ENCODE measurements around the gene PCLO.

PCLO gene

GRCh38 chr7:82810558-82811259, 352.0 kb downstream of the PCLO start:
- DNase-seq: peak; percentile 48

DNA sequence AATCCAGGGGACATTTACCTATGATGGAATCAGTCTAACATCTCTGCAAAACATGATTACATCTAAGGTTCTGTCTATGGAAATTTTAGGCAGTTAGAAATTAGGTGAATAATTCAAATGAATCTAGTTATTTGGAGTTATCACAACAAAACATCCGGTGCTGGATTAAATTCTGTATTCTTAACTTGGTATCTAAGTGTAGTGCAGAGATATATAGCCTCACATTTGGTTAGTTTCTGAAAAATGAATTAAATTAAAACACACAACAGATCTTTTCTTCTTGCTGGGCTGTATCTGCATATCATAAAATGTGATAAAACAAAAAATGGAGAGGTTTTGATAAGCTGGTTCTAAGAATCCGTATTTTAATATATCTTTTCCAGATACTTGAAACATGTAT, 354.1 kb downstream of the PCLO start:
- DNase-seq: no peak

DNA sequence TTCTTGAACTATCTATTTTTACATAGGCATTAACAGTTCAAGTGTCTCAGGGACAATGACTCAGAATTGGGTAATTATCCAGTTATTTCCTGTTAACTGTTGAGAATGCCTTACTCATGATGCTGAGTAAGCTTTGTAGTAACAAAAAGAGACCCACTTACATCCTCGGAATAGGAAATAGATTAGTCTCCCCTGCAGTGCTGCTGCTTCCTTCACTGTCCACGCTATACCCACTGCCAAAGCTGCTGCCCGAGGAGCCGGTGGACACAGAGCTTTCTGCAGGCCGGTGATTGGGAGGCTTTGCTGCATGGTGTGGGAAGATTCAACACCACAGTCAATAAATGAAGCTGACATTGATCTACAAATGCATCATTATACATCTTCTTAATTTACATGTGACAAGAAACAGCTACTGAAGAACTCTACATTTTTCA, 357.1 kb downstream of the PCLO start:
- no peak for DNase-seq

GRCh38 chr7:82803411-82803810, 359.3 kb downstream of the PCLO start:
- no peak for DNase-seq

- no peak for DNase-seq
These were observed 372.6 kb downstream of the PCLO start for GRCh38 chr7:82789883-82790609.

GRCh38 chr7:82778021-82778420, 384.7 kb downstream of the PCLO start:
- no peak for DNase-seq

DNA sequence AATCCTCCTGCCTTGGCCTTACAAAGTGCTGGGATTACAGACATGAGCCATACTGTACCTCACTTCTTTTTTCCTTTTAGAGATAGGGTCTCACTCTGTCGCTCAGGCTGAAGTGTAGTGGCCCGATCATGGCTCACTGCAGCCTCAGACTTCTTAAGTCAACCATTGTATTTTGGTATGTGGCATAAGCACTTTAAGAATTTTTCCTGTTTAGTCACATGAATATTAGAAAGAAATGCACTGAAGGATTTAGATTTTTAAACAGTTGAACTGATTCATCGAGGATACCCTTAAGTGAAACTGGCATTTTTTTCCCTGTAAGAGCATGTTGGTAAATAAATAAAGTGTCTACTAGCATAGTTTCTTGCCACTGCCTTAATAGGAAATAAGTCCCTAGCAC, 399.8 kb downstream of the PCLO start:
- DNase-seq: no peak

- DNase-seq: no peak
These were observed 401.9 kb downstream of the PCLO start for GRCh38 chr7:82760831-82761230.

GRCh38 chr7:82760074-82760473, 402.6 kb downstream of the PCLO start:
- DNase-seq: peak; percentile 2

- DNase-seq: no peak
These were observed 406.8 kb downstream of the PCLO start for GRCh38 chr7:82755705-82756551.

GRCh38 chr7:82750007-82750406, 412.7 kb downstream of the PCLO start:
- no peak for DNase-seq

DNA sequence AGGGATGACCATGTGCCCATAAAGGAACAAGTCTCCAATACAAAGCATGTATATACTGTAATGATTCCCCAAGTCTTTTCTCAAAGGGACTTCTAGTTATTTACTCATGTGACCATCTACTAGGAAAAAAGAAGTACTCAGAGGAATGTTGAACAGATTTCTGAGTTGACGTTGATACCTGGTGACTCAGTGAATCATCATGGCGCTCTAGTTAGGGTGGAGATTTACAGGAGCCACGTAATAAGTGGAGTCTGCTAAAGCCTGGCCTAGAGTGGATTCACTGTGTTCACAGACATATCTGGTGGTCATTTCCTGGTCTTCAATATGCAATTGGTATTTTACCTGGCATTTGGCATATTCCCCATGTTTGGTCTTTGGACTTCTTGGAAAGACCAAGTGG, 416.9 kb downstream of the PCLO start:
- DNase-seq: no peak

GRCh38 chr7:82745117-82745516, 417.6 kb downstream of the PCLO start:
- no peak for DNase-seq

GRCh38 chr7:82742163-82742562, 420.5 kb downstream of the PCLO start:
- DNase-seq: no peak

DNA sequence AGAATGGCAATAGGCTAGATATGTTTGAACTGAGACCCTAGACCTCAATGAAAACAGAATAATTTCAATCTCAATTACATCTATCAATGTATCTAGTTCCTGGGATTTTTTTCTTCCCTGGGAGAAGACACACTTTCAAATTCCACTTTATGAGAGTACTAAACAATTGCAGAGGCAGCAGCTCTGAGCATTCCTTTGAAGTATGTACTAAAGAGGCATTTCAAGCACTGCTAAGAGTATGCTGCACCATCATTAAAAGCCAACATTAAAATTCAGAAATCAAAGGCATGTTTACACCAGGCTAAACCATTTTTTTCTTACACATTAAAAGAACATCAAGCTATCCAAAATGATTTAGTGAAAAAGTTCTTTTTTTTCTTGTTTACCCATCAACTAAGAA, 421.2 kb downstream of the PCLO start:
- no peak for DNase-seq

DNA sequence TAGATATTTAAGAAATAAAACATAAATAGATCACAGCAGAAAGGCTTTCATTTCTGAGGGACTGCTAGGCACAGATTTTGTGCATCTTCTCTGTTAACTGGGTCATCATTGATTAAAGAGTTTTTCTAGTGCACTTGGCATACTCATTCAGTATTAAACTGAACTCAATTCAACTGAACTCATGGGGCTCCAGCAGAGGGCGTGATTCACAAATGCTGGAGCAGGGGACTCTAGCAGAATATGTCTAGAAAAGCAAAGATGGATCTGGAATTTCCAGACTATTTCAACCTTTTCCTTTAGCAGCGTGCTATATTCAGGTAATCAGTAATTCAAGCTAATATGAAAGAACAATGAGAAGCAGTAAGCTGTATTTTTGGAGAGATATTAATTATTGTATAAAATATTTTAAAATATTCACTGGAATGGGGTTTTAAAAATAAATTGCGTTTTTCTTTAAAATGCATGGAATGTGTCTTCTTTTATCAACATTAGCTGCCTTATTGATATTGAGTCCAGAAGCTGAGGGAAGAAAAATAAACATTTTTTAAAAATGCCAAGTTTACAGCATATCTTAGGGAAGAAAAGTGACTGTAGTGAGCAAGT, 422.3 kb downstream of the PCLO start:
- peak; percentile 57 for DNase-seq

DNA sequence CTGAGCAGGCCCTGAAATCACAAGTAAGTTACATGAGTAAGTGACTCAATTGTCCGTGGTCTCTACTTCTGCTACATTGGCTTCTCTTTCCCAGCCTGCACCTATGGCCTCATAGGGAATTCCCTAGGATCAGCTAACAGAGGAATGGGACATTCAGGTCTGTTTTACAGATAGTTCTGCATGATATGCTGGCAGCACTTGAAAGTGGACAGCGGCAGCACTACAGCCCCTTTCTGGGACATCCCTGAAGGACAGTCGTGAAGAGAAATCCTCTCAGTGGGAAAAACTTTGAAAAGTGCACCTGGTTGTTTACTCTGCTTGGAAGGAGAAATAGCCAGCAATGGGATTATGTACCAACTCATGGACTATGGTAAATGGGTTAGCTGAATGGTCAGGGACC, 426.1 kb downstream of the PCLO start:
- DNase-seq: no peak

GRCh38 chr7:82732677-82733076, 430.0 kb downstream of the PCLO start:
- no peak for DNase-seq

DNA sequence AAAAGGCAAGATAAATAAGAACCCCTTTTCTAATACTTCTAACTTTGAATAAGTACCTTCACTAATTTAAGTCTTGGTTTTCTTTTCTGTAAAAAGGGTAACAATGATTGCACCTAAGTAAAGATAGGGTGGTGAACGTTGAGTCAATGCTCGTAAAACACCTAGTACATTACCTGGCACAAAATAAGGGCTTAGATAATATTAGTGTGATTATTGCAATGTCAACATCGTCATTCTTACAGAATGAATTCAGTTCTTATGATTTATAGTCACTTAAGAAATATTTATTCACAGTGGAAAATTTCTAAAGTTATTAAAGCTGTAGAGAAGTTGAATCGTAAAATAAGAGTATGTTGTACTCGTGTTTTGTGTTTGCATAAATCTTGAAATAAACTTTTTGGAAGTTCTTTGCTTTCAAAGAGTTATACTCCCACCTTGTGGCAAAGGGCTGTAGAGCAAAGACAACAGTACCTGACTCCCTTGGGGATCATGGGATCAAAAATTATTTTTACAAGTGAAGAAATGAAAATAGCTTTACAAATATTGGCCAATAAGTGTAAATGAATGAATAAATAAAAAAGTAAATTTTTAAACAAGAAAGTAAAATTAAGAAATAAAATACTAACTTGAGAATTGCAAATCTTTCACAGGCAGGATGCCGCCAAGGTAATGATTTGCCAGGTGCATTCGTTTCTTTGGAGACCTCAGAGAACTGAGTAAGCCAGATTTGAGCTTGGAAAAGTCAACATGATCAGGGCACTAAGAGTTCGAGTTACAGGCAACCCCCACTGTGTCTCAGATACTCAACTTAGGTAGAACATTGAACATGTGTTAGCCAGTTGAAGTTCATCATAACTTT, 433.3 kb downstream of the PCLO start:
- peak; percentile 33 for DNase-seq

- no peak for DNase-seq
These were observed 436.5 kb downstream of the PCLO start for GRCh38 chr7:82726038-82726800.

- DNase-seq: no peak
These were observed 439.3 kb downstream of the PCLO start for GRCh38 chr7:82723411-82723810.

Data from NCI-H345 (cell line).